Esophagus muscularis mucosa (tissue), 4 donors: ENCODE data around the gene NYAP2. TPM values are rescaled to one million over a fixed set of nuclear protein-coding genes. Genes with fewer than 3 reads are reported as not detected.

Experiments
- DNase-seq: peaks from one replicate; pipeline ENCODE4 v3.0.0-alpha.2; 2017; ENCODE audit errors: extremely low spot score
- H3K27ac ChIP-seq, 4 donors: fragments of 200-600 bp; sonication (generic); replicated peaks in 1 of 4; 1 replicate in 3 of 4; 2 replicates in 1 of 4; pipeline ENCODE4 v1.5.1; 2016 to 2019; ENCODE audit warnings: mild to moderate bottlenecking in 1 of 4
- H3K27me3 ChIP-seq, 4 donors: fragments of 200-600 bp; sonication (generic); one replicate each; pipeline versions ENCODE4 v1.5.1 to v1.6.0; 2016 to 2019
- H3K36me3 ChIP-seq, 4 donors: fragments of 200-600 bp; sonication (generic); one replicate each; pipeline ENCODE4 v1.5.1; 2016 to 2019
- H3K4me1 ChIP-seq, 4 donors: fragments of 200-600 bp; sonication (generic); one replicate each; pipeline ENCODE4 v1.5.1; 2016 to 2019
- H3K4me3 ChIP-seq, 4 donors: fragments of 200-600 bp; sonication (generic); 1 replicate in 2 of 4; 2 replicates in 2 of 4; pipeline ENCODE4 v1.5.1; 2016 to 2019; ENCODE audit warnings: mild to moderate bottlenecking in 4 of 4, moderate library complexity in 1 of 4
- H3K9me3 ChIP-seq, 4 donors: fragments of 200-600 bp; sonication (generic); 1 replicate in 3 of 4; 2 replicates in 1 of 4; pipeline ENCODE4 v1.5.1; 2016 to 2019
- CTCF ChIP-seq, 3 experiments: fragments of 200-600 bp in 2 of 3; fragments of 450-650 bp in 1 of 3; sonication (generic) in 2 of 3; IDR thresholded peaks; one replicate each; pipeline ENCODE4 v1.5.1; 2017 to 2019; ENCODE audit warnings: antibody characterized with exemption in 3 of 3, mild to moderate bottlenecking in 2 of 3, moderate library complexity in 1 of 3
- EP300 ChIP-seq: sonication (generic); formaldehyde crosslinking; IDR thresholded peaks from one replicate; pipeline ENCODE4 v1.6.1; 2017; ENCODE audit warnings: antibody characterized with exemption
- POLR2A ChIP-seq: fragments of 450-650 bp; IDR thresholded peaks from one replicate; pipeline ENCODE4 v1.6.1; 2017; ENCODE audit warnings: antibody characterized with exemption, moderate library complexity, mild to moderate bottlenecking, low read depth
- POLR2AphosphoS5 ChIP-seq, 2 donors: sonication (generic); formaldehyde crosslinking; IDR thresholded peaks; one replicate each; pipeline ENCODE4 v1.6.1; 2017; ENCODE audit warnings: antibody characterized with exemption in 2 of 2
- WGBS: methylation state at CpG from one replicate; pipeline ENCODE4 v1.1.5; 2018; 5-methylcytosine and 5-hydroxymethylcytosine counted together
- intact Hi-C: fragments of 100-400 bp; cut with DNase I; formaldehyde crosslinking; loops from one replicate; pipeline ENCODE4 v1.15.1; 2023
- total RNA-seq, 4 donors: library from RNA; depleted of rRNA; stranded (reverse); fragments of >200 nt; gene quantifications; one replicate each; pipeline versions ENCODE4 v1.1.0 to v1.2.1, GENCODE V29; 2016

Gene NYAP2
- total RNA-seq, 4 donors from 2014 or later = under 0.01 to 0.26 (median 0.17) TPM; not detected in 1

DNA sequence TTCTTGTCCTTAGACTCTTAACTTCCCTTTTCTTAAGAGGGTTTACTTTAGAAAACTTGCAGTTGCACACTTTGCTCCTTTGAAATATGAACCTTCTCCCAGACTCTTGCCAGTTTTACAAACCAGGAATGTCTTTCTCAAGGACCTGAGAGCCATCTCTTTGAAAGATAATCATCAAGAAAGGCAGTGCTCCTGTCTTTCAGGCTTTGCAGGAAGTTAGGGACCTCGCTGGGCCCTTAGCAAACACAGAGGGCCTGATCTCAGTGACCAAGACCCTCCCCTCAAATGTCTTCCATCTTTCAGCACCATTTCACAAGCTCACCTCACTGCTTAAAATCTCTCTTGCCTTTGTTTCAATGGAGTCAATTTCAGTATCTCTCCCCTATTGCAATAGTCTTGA, 32.0 kb upstream of the NYAP2 start:
- no peaks in the 10 kb centered on the region for H3K27me3 ChIP-seq
- H3K9me3 ChIP-seq = no peaks in the 10 kb centered on the region
- no peak overlapping the region for H3K27ac ChIP-seq
- no peak overlapping the region for H3K4me3 ChIP-seq
- no peak for DNase-seq
- WGBS = 24% methylated on average over 1 of the region's 1 CpG
- intact Hi-C loops = no loop called here
- no peak for TF ChIP-seq EP300
- TF ChIP-seq POLR2A = no peak
- no peak for TF ChIP-seq POLR2AphosphoS5 (IDR thresholded peaks at IDR 0.05)
- TF ChIP-seq CTCF (IDR thresholded peaks at IDR 0.05) = no peak
- H3K4me1 ChIP-seq = no peaks in the 10 kb centered on the region
- H3K36me3 ChIP-seq = no peaks in the 10 kb centered on the region

DNA sequence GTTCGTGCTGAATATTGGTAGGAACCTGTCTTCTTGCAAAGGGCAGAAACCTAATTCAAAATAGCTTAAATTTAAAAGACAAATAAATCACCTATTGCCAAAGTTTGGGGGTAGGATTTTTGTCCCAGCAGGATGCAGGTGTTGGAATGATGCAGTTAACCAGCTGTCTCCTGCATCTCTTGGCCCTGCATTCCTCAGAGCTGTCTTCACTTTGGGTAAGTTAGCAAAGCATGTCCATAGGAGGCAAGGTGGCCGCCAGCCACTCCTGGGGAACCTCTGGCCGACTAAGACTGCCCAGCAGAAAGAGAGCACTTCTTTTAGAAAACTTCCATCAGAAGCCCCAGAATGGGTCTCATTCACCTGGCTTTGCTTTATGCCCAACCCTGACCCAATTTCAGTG, 20.5 kb upstream of the NYAP2 start:
- no peaks in the 10 kb centered on the region for H3K36me3 ChIP-seq
- TF ChIP-seq POLR2A = no peak
- TF ChIP-seq CTCF (IDR thresholded peaks at IDR 0.05) = no peak
- intact Hi-C loops = no loop called here
- no peaks in the 10 kb centered on the region for H3K27me3 ChIP-seq
- H3K4me3 ChIP-seq = no peak overlapping the region
- WGBS = 44% methylated on average over 3 of the region's 3 CpGs
- no peak overlapping the region for H3K27ac ChIP-seq
- no peak for DNase-seq
- H3K9me3 ChIP-seq = peaks cover 0 to 5% (median 0%) of the 10 kb centered on the region in 4 donors
- peaks cover 0 to 7% (median 0%) of the 10 kb centered on the region in 4 donors for H3K4me1 ChIP-seq

DNA sequence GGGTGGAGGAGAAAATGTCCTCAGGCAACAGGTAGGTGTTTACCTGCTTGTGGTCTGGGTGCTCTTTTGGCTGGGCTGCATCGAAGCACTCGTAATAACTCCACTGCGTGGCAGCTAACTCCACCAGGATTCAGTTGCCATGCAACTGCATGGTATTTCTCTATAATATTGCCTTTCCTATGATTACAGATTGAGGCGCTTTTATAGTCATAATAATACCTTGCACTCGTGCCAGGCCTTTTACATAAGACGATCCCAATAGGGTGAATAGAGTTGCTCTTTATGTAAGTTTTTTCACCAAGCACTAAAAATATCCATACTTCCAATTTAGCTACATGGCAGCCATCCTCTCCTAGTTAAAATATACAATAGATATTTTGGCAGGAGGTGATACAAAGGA, 19.7 kb upstream of the NYAP2 start:
- intact Hi-C loops = no loop called here
- DNase-seq = no peak
- H3K4me1 ChIP-seq = peaks cover 0 to 7% (median 0%) of the 10 kb centered on the region in 4 donors
- H3K36me3 ChIP-seq = no peaks in the 10 kb centered on the region
- H3K9me3 ChIP-seq = peaks cover 0 to 5% (median 0%) of the 10 kb centered on the region in 4 donors
- TF ChIP-seq POLR2A = no peak
- TF ChIP-seq POLR2AphosphoS5 (IDR thresholded peaks at IDR 0.05) = no peak
- TF ChIP-seq CTCF (IDR thresholded peaks at IDR 0.05) = no peak
- no peak for TF ChIP-seq EP300
- H3K27me3 ChIP-seq = no peaks in the 10 kb centered on the region
- H3K4me3 ChIP-seq = no peak overlapping the region
- 84% methylated on average over 6 of the region's 6 CpGs for WGBS
- H3K27ac ChIP-seq = no peak overlapping the region

GRCh38 chr2:225381609-225382008, 17.9 kb upstream of the NYAP2 start:
- no peaks in the 10 kb centered on the region for H3K27me3 ChIP-seq
- peaks cover 0 to 7% (median 0%) of the 10 kb centered on the region in 4 donors for H3K4me1 ChIP-seq
- 75% methylated on average over 4 of the region's 4 CpGs for WGBS
- H3K27ac ChIP-seq = no peak overlapping the region
- peaks cover 0 to 5% (median 0%) of the 10 kb centered on the region in 4 donors for H3K9me3 ChIP-seq
- intact Hi-C loops = no loop called here
- TF ChIP-seq CTCF (IDR thresholded peaks at IDR 0.05) (no peak), EP300 (no peak), POLR2AphosphoS5 (IDR thresholded peaks at IDR 0.05) (no peak), POLR2A (no peak)
- no peaks in the 10 kb centered on the region for H3K36me3 ChIP-seq
- H3K4me3 ChIP-seq = no peak overlapping the region
- no peak for DNase-seq

DNA sequence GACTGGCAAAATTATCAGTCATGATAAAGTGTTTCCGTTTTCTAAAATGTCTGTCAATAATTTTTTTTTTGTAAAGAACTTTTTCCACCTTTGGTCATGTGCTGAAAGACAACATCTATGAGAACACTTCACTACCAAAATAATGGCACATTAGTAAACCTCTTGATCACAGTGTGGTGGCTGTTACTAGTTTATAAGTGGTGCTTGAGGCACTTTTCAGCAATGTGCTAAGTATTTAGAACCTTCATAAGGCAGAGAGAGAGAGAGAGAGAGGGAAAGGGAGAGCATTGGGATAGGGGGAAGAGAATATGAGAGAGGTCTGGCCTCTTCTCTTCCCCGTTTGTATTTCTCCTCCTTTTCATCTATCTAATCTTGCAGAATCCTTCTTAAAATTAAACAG, 1.1 kb upstream of the NYAP2 start:
- Histone ChIP-seq H3K36me3 (no peaks in the 10 kb centered on the region), H3K27me3 (no peaks in the 10 kb centered on the region), H3K9me3 (no peaks in the 10 kb centered on the region), H3K27ac (no peak overlapping the region), H3K4me3 (no peak overlapping the region), H3K4me1 (no peaks in the 10 kb centered on the region)
- WGBS = 54% methylated on average over 2 of the region's 2 CpGs
- intact Hi-C loops = no loop called here
- DNase-seq = no peak
- TF ChIP-seq POLR2A (no peak), EP300 (no peak), POLR2AphosphoS5 (IDR thresholded peaks at IDR 0.05) (no peak), CTCF (IDR thresholded peaks at IDR 0.05) (no peak)
